Breast epithelium (tissue), 4 donors: ENCODE measurements around the gene CDCP1. TPM values are rescaled to one million over a fixed set of nuclear protein-coding genes. Genes with fewer than 3 reads are reported as not detected.

Experiments used
- DNase-seq, 2 donors: peaks; one replicate each; pipeline ENCODE4 v3.0.0-alpha.2; 2019; ENCODE audit warnings: low spot score in 2 of 2
- H3K27ac ChIP-seq, 2 donors: fragments of 200-600 bp; sonication (generic) in 1 of 2; one replicate each; pipeline ENCODE4 v1.5.1; 2016 to 2019; ENCODE audit warnings: mild to moderate bottlenecking in 1 of 2
- H3K27me3 ChIP-seq, 2 donors: fragments of 200-600 bp; sonication (generic) in 1 of 2; one replicate each; pipeline versions ENCODE4 v1.5.1 to v1.6.0; 2017 to 2019; ENCODE audit warnings: control low read depth in 1 of 2, mild to moderate bottlenecking in 1 of 2
- H3K36me3 ChIP-seq: fragments of 200-600 bp; one replicate; pipeline ENCODE4 v1.5.1; 2019
- H3K4me1 ChIP-seq, 2 donors: fragments of 200-600 bp; sonication (generic); one replicate each; pipeline ENCODE4 v1.5.1; 2016 to 2019; ENCODE audit warnings: control low read depth in 1 of 2
- H3K4me3 ChIP-seq, 3 donors: fragments of 200-600 bp; sonication (generic); 1 replicate in 2 of 3; 2 replicates in 1 of 3; pipeline ENCODE4 v1.5.1; 2016 to 2019; ENCODE audit warnings: mild to moderate bottlenecking in 3 of 3, moderate library complexity in 2 of 3
- H3K9me3 ChIP-seq, 2 donors: fragments of 200-600 bp; sonication (generic) in 1 of 2; one replicate each; pipeline ENCODE4 v1.5.1; 2016 to 2019; ENCODE audit warnings: control low read depth in 1 of 2
- POLR2A ChIP-seq: fragments of 450-650 bp; IDR thresholded peaks from one replicate; pipeline ENCODE4 v1.6.1; 2016; ENCODE audit warnings: antibody characterized with exemption, mild to moderate bottlenecking, moderate library complexity
- POLR2AphosphoS5 ChIP-seq, 3 donors: sonication (generic); formaldehyde crosslinking; IDR thresholded peaks; one replicate each; pipeline ENCODE4 v1.6.1; 2017; ENCODE audit warnings: antibody characterized with exemption in 3 of 3
- intact Hi-C: fragments of 100-400 bp; cut with DNase I; formaldehyde crosslinking; loops from one replicate; pipeline ENCODE4 v1.15.1; 2023; ENCODE audit warnings: low total_unique reads
- total RNA-seq, 3 donors: library from RNA; depleted of rRNA; stranded (reverse); fragments of >200 nt; gene quantifications; one replicate each; pipeline ENCODE4 v1.1.0, GENCODE V29; 2016
- TF ChIP-seq, protein P1 (sequence below), 3 donors: fragments of 450-650 bp; IDR thresholded peaks; one replicate each; pipeline ENCODE4 v1.5.1; 2016 to 2017; ENCODE audit warnings: antibody characterized with exemption in 3 of 3, mild to moderate bottlenecking in 3 of 3, moderate library complexity in 3 of 3

CDCP1 gene
- total RNA-seq, 3 donors from 2014 or later = 1.9 to 11.3 (median 8.5) TPM

DNA sequence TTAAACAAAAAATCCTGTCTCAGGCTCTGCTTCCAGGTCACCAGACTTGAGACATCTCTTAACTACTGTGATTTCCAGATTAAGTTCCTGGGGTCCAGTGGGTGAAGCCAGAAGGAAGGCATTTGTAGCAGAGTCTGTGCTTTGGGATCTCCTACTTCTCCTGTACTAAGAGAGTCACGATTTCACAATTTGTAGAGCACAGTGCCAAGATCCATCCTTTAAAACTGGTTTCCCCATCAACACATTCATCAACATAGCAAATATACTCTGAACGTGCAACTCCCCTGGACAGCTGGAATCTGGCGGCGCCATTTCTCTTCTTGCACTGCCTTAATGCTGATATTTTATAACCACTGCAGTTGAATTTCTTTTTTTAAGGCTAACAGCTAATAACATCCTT is 33.2 kb downstream of the CDCP1 start:
- H3K27ac ChIP-seq = no peak overlapping the region
- no peak for DNase-seq
- TF ChIP-seq, protein P1, sequence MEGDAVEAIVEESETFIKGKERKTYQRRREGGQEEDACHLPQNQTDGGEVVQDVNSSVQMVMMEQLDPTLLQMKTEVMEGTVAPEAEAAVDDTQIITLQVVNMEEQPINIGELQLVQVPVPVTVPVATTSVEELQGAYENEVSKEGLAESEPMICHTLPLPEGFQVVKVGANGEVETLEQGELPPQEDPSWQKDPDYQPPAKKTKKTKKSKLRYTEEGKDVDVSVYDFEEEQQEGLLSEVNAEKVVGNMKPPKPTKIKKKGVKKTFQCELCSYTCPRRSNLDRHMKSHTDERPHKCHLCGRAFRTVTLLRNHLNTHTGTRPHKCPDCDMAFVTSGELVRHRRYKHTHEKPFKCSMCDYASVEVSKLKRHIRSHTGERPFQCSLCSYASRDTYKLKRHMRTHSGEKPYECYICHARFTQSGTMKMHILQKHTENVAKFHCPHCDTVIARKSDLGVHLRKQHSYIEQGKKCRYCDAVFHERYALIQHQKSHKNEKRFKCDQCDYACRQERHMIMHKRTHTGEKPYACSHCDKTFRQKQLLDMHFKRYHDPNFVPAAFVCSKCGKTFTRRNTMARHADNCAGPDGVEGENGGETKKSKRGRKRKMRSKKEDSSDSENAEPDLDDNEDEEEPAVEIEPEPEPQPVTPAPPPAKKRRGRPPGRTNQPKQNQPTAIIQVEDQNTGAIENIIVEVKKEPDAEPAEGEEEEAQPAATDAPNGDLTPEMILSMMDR (IDR thresholded peaks at IDR 0.05) = no peak
- TF ChIP-seq POLR2AphosphoS5 (IDR thresholded peaks at IDR 0.05) (no peak), POLR2A (no peak)
- H3K4me1 ChIP-seq = no peaks in the 10 kb centered on the region
- intact Hi-C loops = no loop called here
- H3K36me3 ChIP-seq = no peaks in the 10 kb centered on the region
- no peaks in the 10 kb centered on the region for H3K27me3 ChIP-seq
- H3K9me3 ChIP-seq = no peaks in the 10 kb centered on the region
- H3K4me3 ChIP-seq = no peak overlapping the region

GRCh38 chr3:45110509-45110833 is 35.7 kb downstream of the CDCP1 start:
- Histone ChIP-seq H3K4me3 (no peak overlapping the region), H3K36me3 (no peaks in the 10 kb centered on the region), H3K27ac (no peak overlapping the region), H3K4me1 (no peaks in the 10 kb centered on the region), H3K9me3 (no peaks in the 10 kb centered on the region), H3K27me3 (no peaks in the 10 kb centered on the region)
- intact Hi-C loops = no loop called here
- no peak for DNase-seq
- TF ChIP-seq POLR2A (no peak), POLR2AphosphoS5 (IDR thresholded peaks at IDR 0.05) (no peak)
- TF ChIP-seq, protein P1 (IDR thresholded peaks at IDR 0.05) = no peak

- Histone ChIP-seq H3K4me3 (no peak overlapping the region), H3K27me3 (no peaks in the 10 kb centered on the region), H3K27ac (no peak overlapping the region), H3K9me3 (no peaks in the 10 kb centered on the region), H3K36me3 (no peaks in the 10 kb centered on the region), H3K4me1 (no peaks in the 10 kb centered on the region)
- DNase-seq = no peak
- TF ChIP-seq, protein P1 (IDR thresholded peaks at IDR 0.05) = no peak
- TF ChIP-seq POLR2A (no peak), POLR2AphosphoS5 (IDR thresholded peaks at IDR 0.05) (no peak)
- intact Hi-C loops = no loop called here
Observed at GRCh38 chr3:45109771-45110508, 36.2 kb downstream of the CDCP1 start.

DNA sequence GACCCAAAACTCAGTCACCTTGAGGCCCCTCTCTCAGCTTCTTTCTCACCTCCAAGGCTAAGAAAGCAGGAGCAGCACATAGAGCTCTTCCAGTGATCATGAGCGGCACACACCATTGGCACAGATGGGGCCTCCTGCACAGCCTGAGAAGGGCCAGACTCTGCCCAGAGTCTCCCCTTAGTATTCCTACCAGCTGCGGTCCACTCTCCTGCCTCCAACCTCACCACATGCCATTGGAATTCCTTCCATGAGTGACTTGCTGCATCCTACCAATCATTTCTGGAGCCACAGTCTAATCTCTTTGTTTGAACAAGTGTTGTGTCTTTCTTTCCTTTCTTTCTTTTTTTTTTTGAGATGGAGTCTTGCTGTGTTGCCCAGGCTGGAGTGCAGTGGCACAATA is 39.3 kb downstream of the CDCP1 start:
- intact Hi-C loops = no loop called here
- TF ChIP-seq POLR2A = no peak
- TF ChIP-seq POLR2AphosphoS5 (IDR thresholded peaks at IDR 0.05) = no peak
- TF ChIP-seq, protein P1 (IDR thresholded peaks at IDR 0.05) = no peak
- no peak for DNase-seq

DNA sequence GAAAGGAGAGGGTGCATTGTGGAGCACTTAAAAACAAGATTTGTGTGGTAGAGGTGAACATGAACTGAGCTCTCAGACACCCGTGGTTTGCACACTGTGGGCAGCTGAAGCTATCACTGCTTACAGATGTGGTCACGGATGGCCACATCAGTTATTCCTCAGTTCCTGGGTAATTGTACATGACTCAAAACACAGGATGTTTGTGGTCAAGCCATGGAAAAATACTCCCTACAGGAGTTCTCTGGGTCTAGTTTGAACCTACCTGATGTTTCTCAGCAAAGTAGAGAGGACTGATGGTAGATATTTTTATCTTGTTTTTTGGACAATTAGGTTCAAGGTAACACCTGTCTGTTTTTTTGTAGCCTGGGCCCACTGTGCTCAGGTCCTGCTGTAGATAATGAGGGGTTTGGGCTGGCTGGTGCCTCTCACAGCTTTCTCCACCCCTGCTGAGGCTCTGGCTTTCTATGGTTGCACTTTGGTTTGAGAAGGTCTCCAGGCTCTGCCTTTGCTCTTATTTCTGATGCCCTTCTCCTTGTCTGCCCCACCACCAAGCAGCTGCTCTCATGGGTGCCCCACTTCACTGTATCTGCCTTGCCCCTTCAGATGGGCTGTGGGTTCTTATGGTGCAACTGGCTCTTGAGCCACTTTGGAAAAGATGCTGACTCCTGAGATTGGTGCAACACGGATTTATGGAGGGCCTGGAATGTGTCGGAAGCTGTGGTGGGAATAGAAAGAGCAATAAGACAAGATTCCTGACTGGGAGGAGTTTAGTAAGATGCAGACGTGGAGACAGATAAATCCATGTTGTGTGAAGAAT is 40.1 kb downstream of the CDCP1 start:
- Histone ChIP-seq H3K27me3 (no peaks in the 10 kb centered on the region), H3K4me1 (no peaks in the 10 kb centered on the region), H3K27ac (no peak overlapping the region), H3K4me3 (no peak overlapping the region), H3K36me3 (no peaks in the 10 kb centered on the region), H3K9me3 (no peaks in the 10 kb centered on the region)
- intact Hi-C loops = no loop called here
- TF ChIP-seq, protein P1 (IDR thresholded peaks at IDR 0.05) = no peak
- TF ChIP-seq POLR2A (no peak), POLR2AphosphoS5 (IDR thresholded peaks at IDR 0.05) (no peak)
- DNase-seq = no peak

More for the DNA sequence above, 39.3 kb downstream of the CDCP1 start:
- no peaks in the 10 kb centered on the region for H3K9me3 ChIP-seq
- no peaks in the 10 kb centered on the region for H3K4me1 ChIP-seq
- no peak overlapping the region for H3K27ac ChIP-seq
- H3K4me3 ChIP-seq = no peak overlapping the region
- no peaks in the 10 kb centered on the region for H3K36me3 ChIP-seq
- no peaks in the 10 kb centered on the region for H3K27me3 ChIP-seq
